ENCODE data around the gene PPFIBP1.
"Not testable (repeated sequence)": the region's sequence is repeated elsewhere in the genome, so short reads cannot be mapped to it uniquely, and the experiment has no call there.

Gene PPFIBP1

DNA sequence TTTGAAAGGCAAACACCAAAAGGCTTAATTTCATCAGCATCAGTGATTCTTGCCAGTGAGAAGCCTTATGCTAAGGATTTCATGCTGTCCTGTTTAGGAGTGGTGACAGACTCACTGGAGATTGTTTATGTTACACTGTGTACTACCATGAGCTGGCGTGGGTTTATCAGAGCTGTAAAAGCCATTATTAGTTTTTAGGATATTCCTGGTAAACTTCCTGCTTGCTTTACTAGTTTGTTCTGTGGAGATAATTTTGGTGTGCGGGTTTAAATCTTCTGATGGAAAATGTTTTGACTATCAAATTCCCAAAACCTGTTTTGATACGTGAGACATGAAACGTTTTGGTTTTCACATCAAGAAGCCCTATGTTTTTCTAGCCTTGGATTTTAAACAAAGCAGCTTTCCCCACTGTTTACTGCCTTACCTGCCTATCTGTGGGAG is 15.2 kb downstream of the PPFIBP1 start:
- Histone ChIP-seq H3K4me2 (ENCODE audit: low read depth, low read length) (no peak overlapping the region), H3K9me3 (replicated peaks; ENCODE audit: insufficient read depth, low read length) (no peaks in the 10 kb centered on the region), H2AFZ (ENCODE audit: low read length) (no peak overlapping the region), H3K9ac (ENCODE audit: low read length) (no peak overlapping the region), H3K4me3 (ENCODE audit: low read length) (no peak overlapping the region), H3K79me2 (ENCODE audit: low read length) (no peaks in the 10 kb centered on the region), H3K27ac (ENCODE audit: low read length) (no peak overlapping the region), H3F3A (ENCODE audit: insufficient read depth, low read length) (no peaks in the 10 kb centered on the region), H3K9me2 (replicated peaks; ENCODE audit: insufficient read depth, low read length) (no peaks in the 10 kb centered on the region), H4K20me1 (ENCODE audit: insufficient read depth, low read length) (no peaks in the 10 kb centered on the region), H3K36me3 (replicated peaks; ENCODE audit: insufficient read depth, low read length) (no peaks in the 10 kb centered on the region), H3K4me1 (ENCODE audit: low read length) (no peaks in the 10 kb centered on the region), H3K27me3 (replicated peaks; ENCODE audit: insufficient read depth, low read length) (no peaks in the 10 kb centered on the region)
- DNase-seq = no peak
- TF ChIP-seq EZH2 (optimal IDR thresholded peaks at IDR 0.05; ENCODE audit: low read depth, low read length) = no peak
- TF ChIP-seq, protein P1, sequence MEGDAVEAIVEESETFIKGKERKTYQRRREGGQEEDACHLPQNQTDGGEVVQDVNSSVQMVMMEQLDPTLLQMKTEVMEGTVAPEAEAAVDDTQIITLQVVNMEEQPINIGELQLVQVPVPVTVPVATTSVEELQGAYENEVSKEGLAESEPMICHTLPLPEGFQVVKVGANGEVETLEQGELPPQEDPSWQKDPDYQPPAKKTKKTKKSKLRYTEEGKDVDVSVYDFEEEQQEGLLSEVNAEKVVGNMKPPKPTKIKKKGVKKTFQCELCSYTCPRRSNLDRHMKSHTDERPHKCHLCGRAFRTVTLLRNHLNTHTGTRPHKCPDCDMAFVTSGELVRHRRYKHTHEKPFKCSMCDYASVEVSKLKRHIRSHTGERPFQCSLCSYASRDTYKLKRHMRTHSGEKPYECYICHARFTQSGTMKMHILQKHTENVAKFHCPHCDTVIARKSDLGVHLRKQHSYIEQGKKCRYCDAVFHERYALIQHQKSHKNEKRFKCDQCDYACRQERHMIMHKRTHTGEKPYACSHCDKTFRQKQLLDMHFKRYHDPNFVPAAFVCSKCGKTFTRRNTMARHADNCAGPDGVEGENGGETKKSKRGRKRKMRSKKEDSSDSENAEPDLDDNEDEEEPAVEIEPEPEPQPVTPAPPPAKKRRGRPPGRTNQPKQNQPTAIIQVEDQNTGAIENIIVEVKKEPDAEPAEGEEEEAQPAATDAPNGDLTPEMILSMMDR (IDR thresholded peaks at IDR 0.05; ENCODE audit: low read length) = no peak
- TF ChIP-seq EZH2phosphoT487 (IDR thresholded peaks at IDR 0.05; ENCODE audit: low read length) = no peak

DNA sequence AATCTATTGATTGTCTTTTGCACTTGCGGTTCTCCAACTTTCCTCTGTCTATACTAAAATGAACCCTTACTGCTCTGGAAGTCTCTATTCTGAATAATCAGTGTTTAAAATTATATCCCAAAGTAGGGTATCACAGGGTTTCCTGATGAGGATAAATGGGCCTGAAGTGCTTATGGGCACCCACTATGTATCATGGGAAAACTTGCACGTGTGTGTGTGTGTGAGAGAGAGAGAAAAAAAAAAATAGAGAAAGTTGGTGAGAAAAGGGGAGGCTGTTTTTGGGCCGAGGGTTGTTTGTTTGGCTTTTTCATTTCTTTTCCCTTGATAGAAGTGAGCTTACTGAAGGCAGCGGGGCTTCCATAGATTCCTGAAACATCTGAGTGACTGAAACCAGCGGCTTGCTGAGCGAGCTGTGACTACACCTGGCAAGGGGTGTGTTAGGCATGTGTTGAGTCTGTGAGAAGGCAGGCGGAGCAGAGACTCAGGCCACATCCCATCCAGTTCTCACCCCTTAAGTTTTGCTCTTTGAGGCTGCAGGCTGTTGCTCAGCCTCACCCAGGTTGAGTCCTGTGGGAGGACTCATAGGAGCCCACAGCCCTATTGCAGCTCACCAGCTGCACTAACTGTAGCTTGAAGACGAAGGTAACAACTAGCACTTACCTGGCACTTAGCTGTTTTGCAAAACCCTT is 17.2 kb downstream of the PPFIBP1 start:
- Histone ChIP-seq H3K9ac (ENCODE audit: low read length) (no peak overlapping the region), H3K9me3 (replicated peaks; ENCODE audit: insufficient read depth, low read length) (no peaks in the 10 kb centered on the region), H3K4me1 (ENCODE audit: low read length) (no peaks in the 10 kb centered on the region), H3K27me3 (replicated peaks; ENCODE audit: insufficient read depth, low read length) (no peaks in the 10 kb centered on the region), H3K4me2 (ENCODE audit: low read depth, low read length) (no peak overlapping the region), H2AFZ (ENCODE audit: low read length) (no peak overlapping the region), H3K9me2 (replicated peaks; ENCODE audit: insufficient read depth, low read length) (no peaks in the 10 kb centered on the region), H3K27ac (ENCODE audit: low read length) (no peak overlapping the region), H3K4me3 (ENCODE audit: low read length) (no peak overlapping the region), H3F3A (ENCODE audit: insufficient read depth, low read length) (no peaks in the 10 kb centered on the region), H3K79me2 (ENCODE audit: low read length) (no peaks in the 10 kb centered on the region), H4K20me1 (ENCODE audit: insufficient read depth, low read length) (no peaks in the 10 kb centered on the region), H3K36me3 (replicated peaks; ENCODE audit: insufficient read depth, low read length) (no peaks in the 10 kb centered on the region)
- no peak for TF ChIP-seq EZH2 (optimal IDR thresholded peaks at IDR 0.05; ENCODE audit: low read depth, low read length)
- TF ChIP-seq, protein P1 (IDR thresholded peaks at IDR 0.05; ENCODE audit: low read length) = no peak
- no peak for TF ChIP-seq EZH2phosphoT487 (IDR thresholded peaks at IDR 0.05; ENCODE audit: low read length)
- no peak for DNase-seq

DNA sequence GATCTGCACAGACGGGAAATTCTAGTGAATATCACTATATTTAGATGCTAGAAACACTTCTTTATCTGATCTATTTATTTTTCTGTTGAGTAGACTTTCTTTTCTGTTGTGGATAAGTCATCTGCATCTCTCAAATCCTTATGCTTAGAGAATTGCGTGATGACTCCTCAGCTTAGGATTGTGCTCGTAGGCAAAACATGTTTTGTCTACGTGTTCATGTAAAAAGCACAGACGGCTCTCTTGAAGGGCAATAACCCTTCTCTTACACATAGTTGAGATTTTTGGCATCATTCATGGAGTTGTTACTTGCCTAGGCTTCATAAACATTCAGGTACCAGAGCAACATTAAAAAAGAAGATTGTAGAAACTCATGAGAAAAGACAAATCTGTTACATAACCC is 18.6 kb downstream of the PPFIBP1 start:
- no peak overlapping the region for H3K27ac ChIP-seq (ENCODE audit: low read length)
- H3K36me3 ChIP-seq (replicated peaks; ENCODE audit: insufficient read depth, low read length) = no peaks in the 10 kb centered on the region
- no peak for DNase-seq
- H2AFZ ChIP-seq (ENCODE audit: low read length) = no peak overlapping the region
- H3F3A ChIP-seq (ENCODE audit: insufficient read depth, low read length) = no peaks in the 10 kb centered on the region
- H3K4me3 ChIP-seq (ENCODE audit: low read length) = no peak overlapping the region
- no peaks in the 10 kb centered on the region for H3K9me3 ChIP-seq (replicated peaks; ENCODE audit: insufficient read depth, low read length)
- TF ChIP-seq, protein P1 (IDR thresholded peaks at IDR 0.05; ENCODE audit: low read length) = no peak
- no peak for TF ChIP-seq EZH2phosphoT487 (IDR thresholded peaks at IDR 0.05; ENCODE audit: low read length)
- no peak for TF ChIP-seq EZH2 (optimal IDR thresholded peaks at IDR 0.05; ENCODE audit: low read depth, low read length)
- no peaks in the 10 kb centered on the region for H3K9me2 ChIP-seq (replicated peaks; ENCODE audit: insufficient read depth, low read length)
- H4K20me1 ChIP-seq (ENCODE audit: insufficient read depth, low read length) = no peaks in the 10 kb centered on the region
- no peaks in the 10 kb centered on the region for H3K79me2 ChIP-seq (ENCODE audit: low read length)
- H3K4me2 ChIP-seq (ENCODE audit: low read depth, low read length) = no peak overlapping the region
- H3K4me1 ChIP-seq (ENCODE audit: low read length) = no peaks in the 10 kb centered on the region
- H3K27me3 ChIP-seq (replicated peaks; ENCODE audit: insufficient read depth, low read length) = no peaks in the 10 kb centered on the region
- no peak overlapping the region for H3K9ac ChIP-seq (ENCODE audit: low read length)

DNA sequence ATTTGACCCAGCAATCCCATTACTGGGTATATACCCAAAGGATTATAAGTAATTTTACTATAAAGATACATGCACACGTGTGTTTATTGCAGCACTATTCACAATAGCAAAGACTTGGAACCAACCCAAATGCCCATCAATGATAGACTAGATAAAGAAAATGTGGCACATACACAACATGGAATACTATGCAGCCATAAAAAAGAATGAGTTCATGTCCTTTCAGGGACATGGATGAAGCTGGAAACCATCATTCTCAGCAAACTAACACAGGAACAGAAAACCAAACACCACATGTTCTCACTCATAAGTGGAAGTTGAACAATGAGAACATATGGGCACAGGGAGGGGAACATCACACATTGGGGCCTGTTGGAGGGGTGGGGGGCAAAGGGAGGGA is 20.9 kb downstream of the PPFIBP1 start:
- H3K4me3 ChIP-seq (ENCODE audit: low read length); H3K4me1 ChIP-seq (ENCODE audit: low read length); H3F3A ChIP-seq (ENCODE audit: insufficient read depth, low read length); H3K36me3 ChIP-seq (replicated peaks; ENCODE audit: insufficient read depth, low read length); H3K9me3 ChIP-seq (replicated peaks; ENCODE audit: insufficient read depth, low read length); H3K27ac ChIP-seq (ENCODE audit: low read length); H4K20me1 ChIP-seq (ENCODE audit: insufficient read depth, low read length); H3K79me2 ChIP-seq (ENCODE audit: low read length); H3K4me2 ChIP-seq (ENCODE audit: low read depth, low read length); H2AFZ ChIP-seq (ENCODE audit: low read length); H3K27me3 ChIP-seq (replicated peaks; ENCODE audit: insufficient read depth, low read length); H3K9ac ChIP-seq (ENCODE audit: low read length); DNase-seq; H3K9me2 ChIP-seq (replicated peaks; ENCODE audit: insufficient read depth, low read length): not testable (repeated sequence)

Measured in MM.1S (cell line).